SU-DHL-6 (cell line): Measurements from ENCODE around the gene TMEM178A.

Experiments used
- EZH2phosphoT487 ChIP-seq: fragments of 200-600 bp; sonication (generic), shearing (Covaris generic); conservative IDR thresholded peaks from 2 replicates; pipeline ENCODE4 v1.6.1; 2018; ENCODE audit warnings: mild to moderate bottlenecking, antibody characterized with exemption, low read length, moderate library complexity, mixed read lengths
- TF ChIP-seq, protein P1 (sequence below): fragments of 200-600 bp; sonication (generic); IDR thresholded peaks from one replicate; pipeline ENCODE4 v1.5.1; 2017; ENCODE audit warnings: antibody characterized with exemption, mild to moderate bottlenecking, low read length, moderate library complexity; ENCODE audit not compliant: insufficient read depth, poor library complexity, severe bottlenecking

GRCh38 chr2:39660612-39661236 is 5.0 kb upstream of the TMEM178A start:
- TF ChIP-seq, protein P1, sequence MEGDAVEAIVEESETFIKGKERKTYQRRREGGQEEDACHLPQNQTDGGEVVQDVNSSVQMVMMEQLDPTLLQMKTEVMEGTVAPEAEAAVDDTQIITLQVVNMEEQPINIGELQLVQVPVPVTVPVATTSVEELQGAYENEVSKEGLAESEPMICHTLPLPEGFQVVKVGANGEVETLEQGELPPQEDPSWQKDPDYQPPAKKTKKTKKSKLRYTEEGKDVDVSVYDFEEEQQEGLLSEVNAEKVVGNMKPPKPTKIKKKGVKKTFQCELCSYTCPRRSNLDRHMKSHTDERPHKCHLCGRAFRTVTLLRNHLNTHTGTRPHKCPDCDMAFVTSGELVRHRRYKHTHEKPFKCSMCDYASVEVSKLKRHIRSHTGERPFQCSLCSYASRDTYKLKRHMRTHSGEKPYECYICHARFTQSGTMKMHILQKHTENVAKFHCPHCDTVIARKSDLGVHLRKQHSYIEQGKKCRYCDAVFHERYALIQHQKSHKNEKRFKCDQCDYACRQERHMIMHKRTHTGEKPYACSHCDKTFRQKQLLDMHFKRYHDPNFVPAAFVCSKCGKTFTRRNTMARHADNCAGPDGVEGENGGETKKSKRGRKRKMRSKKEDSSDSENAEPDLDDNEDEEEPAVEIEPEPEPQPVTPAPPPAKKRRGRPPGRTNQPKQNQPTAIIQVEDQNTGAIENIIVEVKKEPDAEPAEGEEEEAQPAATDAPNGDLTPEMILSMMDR, result no peak
- TF ChIP-seq EZH2phosphoT487, result no peak
